Left ventricle myocardium superior (tissue), 1 donor: Measurements from ENCODE around the gene SPP1. TPM values are rescaled to one million over a fixed set of nuclear protein-coding genes. Genes with fewer than 3 reads are reported as not detected.
A peak's percentile ranks its signal among the peaks of the same experiment; 100 is the strongest.
"Not testable (repeated sequence)": the region's sequence is repeated elsewhere in the genome, so short reads cannot be mapped to it uniquely, and the experiment has no call there.

Source experiments
- ATAC-seq: fragments of 200-7000 bp; cut with Tn5 transposase; one replicate; pipeline ENCODE4 v1.9.1; 2020; ENCODE audit warnings: mild to moderate bottlenecking, moderate library complexity
- DNase-seq: peaks from one replicate; pipeline ENCODE4 v3.0.0-alpha.2; 2020
- intact Hi-C: fragments of 100-400 bp; cut with micrococcal nuclease; formaldehyde crosslinking; loops from one replicate; pipeline ENCODE4 v1.11.0; 2022
- total RNA-seq: library from RNA; stranded (reverse); fragmentation: NEBNext Ultra II Directional; extraction: Animal tissue kit (Norgen Biotek cat#: 25700); gene quantifications from one replicate; pipeline ENCODE4 v1.2.1, GENCODE V29; 2021
- donor health status: DM: no; HTN: yes; CAD: no; lungs with severe emphysema.

SPP1 gene
- total RNA-seq, 1 donor from 2014 or later, result 2.7 TPM

GRCh38 chr4:87982036-87982435, 6.5 kb downstream of the SPP1 start:
- intact Hi-C loops, result no loop called here
- no peak for ATAC-seq
- no peak for DNase-seq

GRCh38 chr4:87982446-87983010, 7.0 kb downstream of the SPP1 start:
- ATAC-seq, result no peak
- DNase-seq, result no peak
- intact Hi-C loops, result no loop called here

- DNase-seq, result no peak
- intact Hi-C loops, result no loop called here
- ATAC-seq, result no peak
Measured at GRCh38 chr4:87983996-87984395, 8.5 kb downstream of the SPP1 start.

GRCh38 chr4:87985097-87985886, 9.8 kb downstream of the SPP1 start:
- intact Hi-C loops, result no loop called here
- DNase-seq (peak; percentile 59), ATAC-seq (peak; percentile 96)

- ATAC-seq, result no peak
- no peak for DNase-seq
- intact Hi-C loops, result no loop called here
Measured at GRCh38 chr4:87985887-87986200, 10.3 kb downstream of the SPP1 start.

GRCh38 chr4:87986508-87986907, 11.0 kb downstream of the SPP1 start:
- no peak for DNase-seq
- no peak for ATAC-seq
- intact Hi-C loops, result no loop called here

- intact Hi-C loops, result no loop called here
- DNase-seq (no peak), ATAC-seq (no peak)
Measured at GRCh38 chr4:87989765-87990164, 14.3 kb downstream of the SPP1 start.

- ATAC-seq (no peak), DNase-seq (no peak)
- intact Hi-C loops, result no loop called here
Measured at GRCh38 chr4:87995435-87995834, 19.9 kb downstream of the SPP1 start.

- ATAC-seq, intact Hi-C loops, DNase-seq: not testable (repeated sequence)
Measured at GRCh38 chr4:87999191-87999691, 23.7 kb downstream of the SPP1 start.

GRCh38 chr4:88001871-88002270, 26.4 kb downstream of the SPP1 start:
- intact Hi-C loops, result no loop called here
- ATAC-seq (no peak), DNase-seq (no peak)

- intact Hi-C loops, result no loop called here
- ATAC-seq (no peak), DNase-seq (no peak)
Measured at GRCh38 chr4:88002786-88003185, 27.3 kb downstream of the SPP1 start.

- intact Hi-C loops, result no loop called here
- no peak for DNase-seq
- ATAC-seq, result no peak
Measured at GRCh38 chr4:88003261-88003660, 27.7 kb downstream of the SPP1 start.

GRCh38 chr4:88005076-88005475, 29.6 kb downstream of the SPP1 start:
- ATAC-seq, result no peak
- intact Hi-C loops, result no loop called here
- DNase-seq, result no peak

- intact Hi-C loops, result no loop called here
- DNase-seq, result no peak
- ATAC-seq, result no peak
Measured at GRCh38 chr4:88005946-88006345, 30.4 kb downstream of the SPP1 start.

- no peak for DNase-seq
- intact Hi-C loops, result no loop called here
Measured at GRCh38 chr4:88006956-88007303, 31.4 kb downstream of the SPP1 start.

GRCh38 chr4:88007304-88008121, 32.0 kb downstream of the SPP1 start, which contains the start of gene PKD2:
TSS of gene PKD2 (plus strand) at chr4:88007635. CDS start at chr4:88007734, 99 bp downstream.
- ATAC-seq (peak; percentile 99), DNase-seq (peak; percentile 94)
- intact Hi-C loops, result no loop called here

More at GRCh38 chr4:88006956-88007303, 31.4 kb downstream of the SPP1 start:
- no peak for ATAC-seq

GRCh38 chr4:88008122-88008742, 32.7 kb downstream of the SPP1 start:
- ATAC-seq (peak; percentile 60), DNase-seq (peak; percentile 57)
- intact Hi-C loops, result no loop called here

- DNase-seq, result no peak
- intact Hi-C loops, result no loop called here
- ATAC-seq, result no peak
Measured at GRCh38 chr4:88008743-88009171, 33.2 kb downstream of the SPP1 start.

- intact Hi-C loops, result no loop called here
- no peak for DNase-seq
- no peak for ATAC-seq
Measured at GRCh38 chr4:88009871-88010270, 34.4 kb downstream of the SPP1 start.

GRCh38 chr4:88010966-88011365, 35.5 kb downstream of the SPP1 start:
- intact Hi-C loops, result no loop called here
- DNase-seq (no peak), ATAC-seq (no peak)
